Suppressor macrophage treated with lipopolysaccharide for 1 hour (primary cell): ENCODE data around the gene XRCC1.
"Not testable (repeated sequence)": the region's sequence is repeated elsewhere in the genome, so short reads cannot be mapped to it uniquely, and the experiment has no call there.

ENCODE experiments used
- DNase-seq, 3 donors: peaks; one replicate each; pipeline ENCODE4 v3.0.0-alpha.2; 2020 to 2022

XRCC1 gene

DNA sequence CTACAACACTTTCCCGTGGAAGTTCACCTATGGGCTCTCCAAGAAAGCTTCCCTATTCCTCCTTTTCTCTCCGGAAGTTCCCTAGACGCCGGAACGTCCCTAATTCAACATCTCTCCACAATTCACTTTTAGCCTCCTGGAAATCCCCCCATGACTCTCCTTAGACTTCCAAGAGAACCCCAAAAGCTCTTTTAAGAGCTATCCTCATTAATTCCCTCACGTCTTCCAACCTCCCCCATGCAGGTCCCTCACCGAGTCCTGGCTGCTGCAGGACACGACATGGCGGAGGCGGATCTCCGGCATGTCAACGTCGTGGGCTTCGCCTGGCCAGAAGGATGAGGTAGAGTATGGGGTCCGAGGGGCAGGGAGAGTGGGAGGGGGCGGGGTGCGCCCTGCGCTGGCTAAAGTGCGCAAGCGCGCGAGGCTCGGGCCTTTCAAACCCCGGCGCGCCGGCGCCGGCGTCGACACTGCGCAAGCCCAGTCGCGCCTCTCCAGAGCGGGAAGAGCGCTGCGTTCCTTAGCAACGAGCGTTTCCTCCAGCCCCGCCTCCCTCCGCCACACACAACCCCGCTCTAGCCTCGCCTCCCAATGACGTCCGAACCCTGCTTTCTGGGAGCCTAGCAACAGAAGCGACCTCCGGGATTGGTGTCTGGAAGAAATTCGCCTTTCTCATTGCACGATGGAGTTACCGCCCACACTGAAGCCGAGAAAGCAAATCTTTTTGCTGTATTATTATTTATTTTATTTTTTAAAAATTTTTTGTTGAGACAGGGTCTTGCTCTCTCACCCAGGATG is at the start of gene XRCC1, which contains the start of gene PINLYP:
Gene XRCC1, minus strand, starts transcription at position 372 of the 795 bp plus-strand sequence. Its CDS starts 69 bp downstream, at position 303.
Gene PINLYP, plus strand, starts transcription at position 646 of the 795 bp plus-strand sequence. CDS start 1,391 bp downstream, outside the sequence.
- DNase-seq, result peak; percentile 99

DNA sequence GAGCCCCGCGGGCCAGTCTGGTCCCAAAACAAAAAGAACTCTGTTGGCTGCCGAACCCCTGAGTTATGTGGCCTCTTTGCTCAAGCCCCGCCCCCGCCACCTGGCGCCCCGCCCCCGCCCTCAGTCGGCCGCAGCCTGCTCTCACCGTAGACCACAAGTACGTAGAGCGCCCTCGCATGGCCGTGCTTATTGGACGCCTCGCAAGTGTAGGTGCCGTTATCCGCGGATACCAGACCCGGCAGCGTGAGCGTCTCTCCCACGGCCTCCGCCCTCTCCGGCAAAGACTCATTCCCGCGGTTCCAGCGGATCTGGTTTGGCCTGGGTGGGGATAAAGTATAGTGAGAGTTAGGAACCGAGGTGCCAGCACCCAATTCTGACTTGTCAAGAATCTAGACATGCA is 49.6 kb upstream of the XRCC1 start:
- peak; percentile 47 to 79 (median 65) for DNase-seq

DNA sequence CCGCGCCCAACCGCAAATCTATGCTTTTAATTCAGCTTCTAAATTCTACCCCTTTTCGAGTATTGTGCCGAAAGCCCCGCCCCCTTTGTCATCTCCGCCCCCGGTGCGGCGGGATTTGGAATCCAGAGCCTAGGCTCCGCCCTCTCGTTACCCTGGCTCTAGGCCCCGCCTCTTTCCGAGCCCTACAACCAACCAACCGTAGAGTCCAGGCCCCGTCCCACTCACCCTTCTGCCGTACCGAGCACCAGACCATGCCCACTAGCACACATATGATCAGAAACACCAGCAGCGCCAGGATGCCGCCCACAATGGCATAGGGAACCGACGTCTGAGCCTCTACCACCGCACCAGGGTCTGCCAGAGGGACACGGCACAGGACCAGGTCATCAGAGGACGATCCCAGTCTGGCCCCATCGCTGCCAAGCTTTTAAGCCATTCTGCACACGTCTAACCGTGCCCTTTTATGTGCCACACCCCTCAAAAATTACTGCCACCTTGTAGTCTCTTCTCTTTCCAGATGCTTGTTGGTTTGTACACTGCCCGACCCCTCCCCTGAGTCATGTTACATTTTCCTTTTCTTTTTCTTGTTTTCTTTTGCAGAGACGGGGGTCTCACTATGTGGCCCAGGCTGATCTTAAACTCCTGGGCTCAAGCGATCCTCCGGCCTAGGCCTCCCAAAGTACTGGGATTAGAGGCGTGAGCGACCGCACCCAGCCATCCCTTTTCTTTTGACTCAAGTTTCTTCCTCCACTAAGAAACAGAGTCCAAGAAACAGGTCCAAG is 48.8 kb upstream of the XRCC1 start:
- no peak for DNase-seq

GRCh38 chr19:43622956-43623355 is 47.6 kb upstream of the XRCC1 start:
- no peak for DNase-seq

- no peak for DNase-seq
Observed at GRCh38 chr19:43622070-43622469, 46.7 kb upstream of the XRCC1 start.

DNA sequence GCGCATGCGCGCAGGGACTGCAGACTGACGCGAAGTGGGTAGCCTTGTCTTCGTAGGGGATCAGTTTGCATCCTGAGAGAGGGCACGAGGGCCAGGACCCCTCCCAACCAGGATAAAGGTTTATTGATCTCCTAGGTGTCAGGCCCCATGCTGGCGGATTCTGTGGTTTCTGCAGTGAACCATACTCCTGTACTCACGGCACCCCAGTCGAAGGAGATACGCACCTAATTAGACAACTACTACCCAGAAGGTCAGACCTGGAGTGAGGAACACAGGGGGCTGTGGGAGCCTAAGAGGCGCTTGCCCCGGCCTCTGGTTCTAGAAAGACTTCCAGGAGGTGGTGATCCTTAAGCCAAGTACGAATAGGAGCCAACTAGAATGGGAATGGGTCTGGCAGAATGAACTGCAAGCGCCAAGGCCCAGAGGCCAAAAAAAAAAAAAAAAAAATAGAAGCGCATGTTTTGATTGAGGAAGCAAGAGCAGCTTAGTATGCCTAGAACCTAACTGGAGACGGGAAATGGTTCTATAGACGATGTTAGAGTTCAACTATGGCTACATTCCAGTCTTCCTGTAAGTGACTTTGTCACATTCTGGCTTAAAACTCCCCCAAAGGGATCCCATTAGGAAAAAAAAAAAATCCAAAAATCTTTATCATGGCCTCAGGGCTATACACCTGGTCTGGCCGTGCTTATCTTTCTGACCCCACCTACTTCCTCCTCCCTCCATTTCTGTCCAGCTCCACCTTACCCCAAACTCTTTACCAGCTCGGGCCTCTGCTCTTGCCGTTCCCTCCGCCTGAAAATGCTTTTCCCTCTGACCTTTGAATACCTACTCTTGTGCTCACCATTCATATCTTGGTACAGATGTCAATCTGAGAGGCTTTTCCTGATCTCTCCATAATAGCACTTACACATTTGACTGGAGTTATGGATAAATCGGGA is 45.0 kb upstream of the XRCC1 start:
- DNase-seq, result no peak

DNA sequence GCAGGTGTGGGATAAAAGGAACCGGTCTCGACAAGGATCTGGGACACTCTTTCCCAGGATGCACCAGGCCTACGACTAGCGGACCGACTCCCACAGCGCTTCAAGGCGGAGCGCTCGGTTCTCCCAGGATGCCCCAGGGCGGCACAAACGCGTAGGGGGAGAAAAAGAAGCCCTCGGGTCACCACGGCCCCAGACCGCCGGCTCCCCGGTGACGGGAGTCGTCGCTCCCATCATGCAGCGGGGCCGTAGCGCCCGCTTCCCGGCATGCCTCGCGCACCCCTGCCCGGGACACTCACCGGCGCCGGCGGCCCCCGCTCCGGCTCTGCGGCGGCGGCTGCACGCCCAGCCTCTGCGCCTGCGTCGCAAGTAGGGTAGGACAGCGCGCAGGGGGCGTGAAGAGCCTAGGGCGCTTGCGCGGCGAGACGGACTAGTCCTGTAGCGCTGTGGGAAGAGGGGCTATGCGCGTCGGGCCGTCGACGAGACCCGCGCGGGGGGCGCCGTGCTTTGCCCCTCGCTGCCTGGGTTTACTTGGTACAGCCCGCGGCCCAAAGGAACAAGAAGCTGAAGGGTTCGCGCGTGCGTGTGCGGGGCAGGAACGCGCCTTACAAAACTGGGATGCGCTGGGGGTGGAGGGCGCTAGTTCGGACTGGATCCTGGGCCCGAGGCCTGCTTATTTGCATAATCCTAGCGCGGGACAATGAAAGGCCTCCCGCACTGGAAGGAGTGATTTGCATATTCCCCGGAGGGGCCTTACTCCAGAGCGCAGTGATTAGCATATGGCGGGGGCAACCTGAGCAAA is 44.1 kb upstream of the XRCC1 start, which contains the start of gene ZNF428:
Gene ZNF428, minus strand, starts transcription at position 368 of the 799 bp plus-strand sequence. CDS start 5,325 bp downstream, outside the sequence.
- peak; percentile 94 to 95 (median 94) for DNase-seq

- peak in 1 of 3 donors; percentile 30 for DNase-seq
Observed at GRCh38 chr19:43618921-43619261, 43.6 kb upstream of the XRCC1 start.

GRCh38 chr19:43616954-43617353 is 41.6 kb upstream of the XRCC1 start:
- no peak for DNase-seq

DNA sequence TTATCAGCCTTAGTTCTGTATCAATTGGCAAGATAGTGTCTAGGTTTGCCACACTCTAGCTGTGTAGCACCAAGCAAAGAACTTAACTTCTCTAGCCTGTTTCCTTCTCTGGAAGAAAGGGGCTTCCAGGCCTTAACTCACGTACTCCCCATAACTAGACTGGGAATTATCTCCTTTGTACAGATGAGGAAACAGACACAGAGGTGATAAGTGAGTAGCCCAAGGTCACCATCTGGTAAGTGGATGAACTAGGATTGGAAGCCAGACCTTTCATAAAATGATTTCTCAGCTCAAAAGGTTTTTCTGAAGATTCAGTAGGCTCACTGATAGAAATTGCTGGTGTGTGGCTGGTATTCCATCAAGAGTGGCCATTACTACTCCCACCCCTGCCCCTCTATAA is 41.0 kb upstream of the XRCC1 start:
- no peak for DNase-seq

DNA sequence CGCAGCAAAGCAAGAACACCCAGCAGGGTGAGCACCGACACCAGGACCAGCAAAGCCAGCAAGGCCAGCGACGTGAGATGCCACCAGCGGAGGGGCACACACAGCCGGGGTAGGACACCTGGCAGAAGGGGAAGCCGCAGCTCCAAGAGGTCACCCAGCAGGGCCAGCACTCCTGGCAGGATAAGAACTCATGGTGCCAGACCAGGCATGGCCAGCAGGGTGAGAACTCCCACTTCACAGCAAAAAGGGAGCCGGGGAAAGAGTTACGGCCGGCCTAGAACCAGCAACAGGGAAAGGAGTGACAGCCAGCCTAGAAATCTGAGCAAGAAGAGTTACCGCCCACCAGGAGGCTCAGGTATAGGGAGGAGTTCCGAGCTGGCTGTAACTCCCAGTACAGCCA is 37.0 kb upstream of the XRCC1 start:
- no peak for DNase-seq

- DNase-seq, result no peak
Observed at GRCh38 chr19:43611788-43612187, 36.5 kb upstream of the XRCC1 start, which contains the start of gene SRRM5. TSS of gene SRRM5 (plus strand) at chr19:43612088. CDS start at chr19:43612122, 34 bp downstream.

DNA sequence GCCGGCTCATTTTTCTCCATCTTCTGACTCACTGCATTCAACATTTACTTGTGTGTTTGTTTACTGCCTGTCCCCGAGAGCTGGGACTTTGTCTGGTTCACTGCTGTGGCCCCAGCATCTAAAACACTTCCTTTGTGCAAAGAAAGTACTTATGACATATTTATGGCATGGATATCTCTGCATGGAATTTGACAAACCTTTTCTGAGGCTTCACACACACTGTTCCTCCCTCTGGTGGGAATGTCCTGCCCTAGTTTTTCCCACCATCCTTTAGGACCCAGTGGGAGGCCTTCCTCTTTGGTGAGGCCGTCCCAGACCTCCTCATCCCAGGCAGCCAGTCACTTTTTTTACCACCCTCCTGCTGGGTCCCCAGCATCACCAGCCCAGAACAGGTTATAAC is 35.2 kb upstream of the XRCC1 start:
- DNase-seq, result no peak

DNA sequence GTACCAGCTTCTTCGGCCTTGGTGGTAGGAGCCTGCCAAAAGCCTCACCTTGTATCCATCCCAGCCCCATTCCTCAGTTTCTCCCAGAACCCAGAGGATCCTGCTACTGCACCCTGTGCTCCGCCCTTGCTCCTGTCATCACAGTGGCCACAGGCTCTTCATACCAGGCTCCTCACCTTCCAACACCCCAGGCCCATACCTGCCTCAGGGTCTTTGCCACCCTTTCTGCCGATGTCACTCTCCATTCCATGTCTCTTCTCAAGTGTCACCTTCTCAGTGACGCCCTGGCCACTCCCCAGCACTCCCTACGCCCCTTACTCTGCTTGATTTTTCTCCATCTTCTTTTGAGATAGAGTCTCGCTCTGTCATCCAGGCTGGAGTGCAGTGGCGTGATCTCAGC is 34.5 kb upstream of the XRCC1 start:
- no peak for DNase-seq

DNA sequence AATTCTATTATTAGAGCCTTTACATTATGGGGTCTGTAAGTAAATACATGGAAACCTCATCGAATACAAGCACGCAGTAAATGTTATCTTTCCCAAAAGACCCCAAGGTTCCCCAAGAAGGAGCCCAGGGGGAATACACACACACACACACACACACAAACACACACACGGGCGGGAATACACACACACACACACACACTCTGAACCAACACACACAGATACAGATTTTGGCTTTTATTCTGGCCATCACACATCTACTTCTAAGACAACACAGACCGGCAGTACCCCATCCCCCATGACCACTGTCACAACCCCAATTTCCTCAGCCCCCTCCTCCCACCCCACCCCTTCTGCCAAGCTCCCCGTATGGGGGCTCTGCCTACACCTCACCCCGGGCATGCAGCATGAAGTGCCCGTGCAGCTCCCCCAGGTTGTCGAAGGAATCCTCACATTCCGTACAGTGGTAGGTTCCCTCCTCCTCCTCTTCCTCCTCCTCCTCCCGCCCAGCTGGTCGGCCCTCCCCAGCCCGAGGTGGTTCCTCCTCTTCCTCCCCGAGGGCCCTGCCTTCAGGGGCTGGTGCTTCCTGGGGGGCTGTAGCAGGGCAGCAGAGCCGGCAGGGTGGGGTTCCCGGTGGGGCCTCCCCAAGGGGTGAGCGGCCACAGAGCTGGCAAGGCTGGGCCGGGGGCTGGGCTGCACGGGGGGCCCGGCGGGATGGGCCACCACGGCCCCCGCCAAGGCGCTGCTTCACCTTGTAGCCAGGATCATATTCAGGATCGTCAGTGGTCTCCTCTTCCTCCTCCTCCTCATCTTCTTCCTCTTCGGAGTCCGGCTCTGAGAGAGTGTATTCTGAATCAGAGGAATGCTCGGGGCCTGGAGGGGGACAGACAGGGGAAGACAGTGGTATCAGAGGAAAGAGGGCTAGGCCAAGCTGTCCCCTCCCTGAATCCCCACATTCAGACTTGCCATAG is 32.2 kb upstream of the XRCC1 start:
- DNase-seq, result no peak

DNA sequence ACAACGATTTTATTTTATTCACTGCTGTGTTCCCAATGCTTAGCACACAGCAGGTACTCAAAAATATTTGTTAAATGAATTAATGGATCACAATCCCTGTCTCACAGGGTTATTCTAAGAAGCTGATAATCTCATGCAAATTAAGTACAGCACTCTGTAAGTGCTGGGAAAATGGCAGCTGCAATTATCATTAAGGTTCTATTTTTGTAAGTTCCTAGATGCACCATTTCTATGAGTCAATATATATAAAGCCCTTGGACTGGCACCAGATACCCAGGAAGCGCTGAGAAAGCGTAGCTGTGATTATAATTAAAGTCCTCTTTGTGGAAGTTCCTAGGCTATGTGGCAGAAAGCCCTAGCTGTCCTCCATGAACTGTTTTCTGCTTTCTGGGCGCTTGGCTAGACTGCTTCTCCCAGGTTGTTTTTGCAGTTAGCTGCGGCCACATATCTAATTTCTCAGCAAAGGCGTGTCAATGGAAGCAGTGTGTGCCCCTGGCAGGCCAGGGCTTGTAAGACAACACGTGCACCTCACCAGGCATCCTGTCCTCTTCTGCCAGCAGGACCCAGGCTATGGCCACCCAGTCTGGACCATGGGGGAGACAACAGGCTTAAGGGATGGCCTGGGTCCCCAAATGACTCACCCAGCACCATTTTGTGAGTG is 31.4 kb upstream of the XRCC1 start:
- no peak for DNase-seq

GRCh38 chr19:43605875-43606568 is 30.7 kb upstream of the XRCC1 start:
- no peak for DNase-seq

- DNase-seq, result not testable (repeated sequence)
Observed at GRCh38 chr19:43600326-43600725, 25.0 kb upstream of the XRCC1 start.

GRCh38 chr19:43599635-43600295 is 24.4 kb upstream of the XRCC1 start:
- no peak for DNase-seq
